Motor neuron (in vitro differentiated cells): ENCODE measurements around the gene TAF4. TPM values are rescaled to one million over a fixed set of nuclear protein-coding genes. Genes with fewer than 3 reads are reported as not detected.
A peak's percentile ranks its signal among the peaks of the same experiment; 100 is the strongest.
"Not testable (repeated sequence)": the region's sequence is repeated elsewhere in the genome, so short reads cannot be mapped to it uniquely, and the experiment has no call there.

Experiments used
- ATAC-seq, 8 experiments: fragments of 200-7000 bp; cut with Tn5 transposase; replicated peaks in 6 of 8; 2 replicates each; pipeline ENCODE4 v1.8.0; 2021; ENCODE audit warnings: mild to moderate bottlenecking in 8 of 8, moderate library complexity in 8 of 8
- H3K27ac ChIP-seq, 2 donors: fragments of 250-450 bp; sonication (Bioruptor Pico); 2 replicates each; pipeline ENCODE4 v1.9.0; 2021; ENCODE audit warnings: antibody characterized with exemption in 2 of 2, mild to moderate bottlenecking in 2 of 2, moderate library complexity in 1 of 2
- H3K4me1 ChIP-seq, 2 donors: fragments of 250-450 bp; sonication (Bioruptor Pico); replicated peaks in 1 of 2; 2 replicates each; pipeline ENCODE4 v1.6.1; 2021; ENCODE audit warnings: antibody characterized with exemption in 2 of 2, mild to moderate bottlenecking in 2 of 2, moderate library complexity in 1 of 2
- H3K4me3 ChIP-seq, 5 donors: fragments of 250-450 bp; sonication (Bioruptor Pico); 2 replicates each; pipeline ENCODE4 v1.9.0; 2021; ENCODE audit warnings: antibody characterized with exemption in 5 of 5, mild to moderate bottlenecking in 5 of 5, moderate library complexity in 4 of 5
- WGBS, 10 experiments: fragments of 450-650 bp; shearing (Covaris generic); methylation state at CpG; one replicate each; pipeline ENCODE4 v1.0.0; 2022; 5-methylcytosine and 5-hydroxymethylcytosine counted together
- in situ Hi-C, 9 experiments: fragments of 400-800 bp; cut with MboI; loops; one replicate each; pipeline ENCODE4 v1.15.0; 2021; ENCODE audit warnings: low sequenced_read_pairs in 9 of 9, low pct_unique_long_range_greater_than_20kb in 2 of 9; ENCODE audit not compliant: unreplicated experiment in 9 of 9
- total RNA-seq, 8 experiments: library from RNA; unstranded; fragments of 300-600 nt; gene quantifications; 2 replicates each; pipeline versions ENCODE4 v1.2.3 to v1.2.4, GENCODE V29; 2022

Gene TAF4
- total RNA-seq, 8 experiments from 2014 or later: 3.6 to 15.1 (median 7.1) TPM

DNA sequence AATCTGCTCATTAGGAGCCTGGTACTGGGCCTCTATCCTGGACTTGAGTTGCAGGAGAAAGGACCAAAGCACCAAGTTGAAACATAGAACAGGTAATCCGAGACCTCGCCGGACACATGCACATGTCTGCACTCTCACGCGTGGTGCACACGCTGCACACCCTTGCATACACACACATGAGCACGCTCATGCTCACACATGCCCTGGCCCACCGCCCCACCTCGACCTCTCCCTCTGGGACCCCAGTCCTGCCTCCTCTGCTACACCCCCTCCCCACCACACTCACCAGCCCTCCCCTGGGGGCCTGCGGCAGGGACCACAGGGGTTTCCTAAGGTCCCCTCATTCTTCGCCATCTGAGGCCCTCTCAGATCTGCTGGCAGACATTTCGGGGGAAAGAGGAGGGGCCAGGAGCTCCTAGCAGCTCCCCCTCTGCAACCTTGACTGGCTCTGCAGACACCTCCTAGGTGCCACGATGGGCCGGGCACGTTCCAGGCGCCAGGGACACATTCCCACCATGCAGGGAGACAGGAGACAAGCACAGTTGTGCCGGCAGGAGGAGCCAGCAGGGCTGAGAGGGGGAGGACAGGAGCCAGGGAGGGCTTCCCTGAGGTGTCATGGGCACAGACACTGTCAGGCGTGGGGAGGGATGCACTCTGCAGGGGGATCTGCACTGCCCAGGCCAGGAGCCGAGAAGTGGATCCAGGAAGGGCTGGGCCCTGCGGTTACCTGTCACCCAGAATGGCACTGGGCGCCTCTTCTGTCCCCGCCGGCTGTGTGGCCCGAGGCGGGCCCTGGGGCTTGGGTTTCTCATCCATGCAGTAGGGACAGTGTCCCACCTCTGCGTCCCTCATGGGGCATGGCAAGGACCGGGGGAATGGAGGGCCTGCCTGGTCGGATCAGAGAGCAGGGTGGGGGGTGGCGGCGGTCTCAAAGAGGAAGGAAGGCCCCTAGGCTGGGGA lies 31.0 kb upstream of the TAF4 start:
- Histone ChIP-seq H3K27ac (no peak overlapping the region), H3K4me3 (no peak overlapping the region), H3K4me1 (no peaks in the 10 kb centered on the region)
- in situ Hi-C loops: no loop called here
- ATAC-seq: no peak
- 64 to 90% (median 80%) methylated on average over 1 to 7 of the region's 30 CpGs; no CpG with 5 or more reads in 5 of the 10 experiments for WGBS, 10 experiments

DNA sequence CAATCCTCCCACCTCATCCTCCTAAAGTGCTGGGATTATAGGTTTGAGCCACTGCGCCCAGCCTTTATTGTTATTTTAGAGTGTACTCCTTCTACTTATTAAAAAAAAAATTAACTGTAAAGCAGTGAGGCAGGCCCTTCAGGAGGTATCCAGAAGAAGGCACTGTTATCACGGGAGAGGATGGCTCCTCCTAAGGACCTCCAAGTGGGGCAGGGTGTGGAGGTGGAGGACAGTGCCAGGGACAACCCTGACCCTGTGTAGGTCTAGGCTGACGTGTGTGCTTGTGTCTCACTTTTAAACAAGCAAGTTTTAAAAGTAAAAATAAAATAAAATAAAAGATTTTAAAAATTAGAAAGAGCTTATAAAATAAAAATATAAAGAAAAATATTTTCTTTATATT lies 23.7 kb upstream of the TAF4 start:
- Histone ChIP-seq H3K4me3 (no peak overlapping the region), H3K27ac (no peak overlapping the region), H3K4me1 (no peaks in the 10 kb centered on the region)
- 0 to 71% (median 37%) methylated on average over 1 to 3 of the region's 3 CpGs for WGBS, 10 experiments
- in situ Hi-C loops: no loop called here
- peak in 1 of 8 experiments; percentile 18 for ATAC-seq

DNA sequence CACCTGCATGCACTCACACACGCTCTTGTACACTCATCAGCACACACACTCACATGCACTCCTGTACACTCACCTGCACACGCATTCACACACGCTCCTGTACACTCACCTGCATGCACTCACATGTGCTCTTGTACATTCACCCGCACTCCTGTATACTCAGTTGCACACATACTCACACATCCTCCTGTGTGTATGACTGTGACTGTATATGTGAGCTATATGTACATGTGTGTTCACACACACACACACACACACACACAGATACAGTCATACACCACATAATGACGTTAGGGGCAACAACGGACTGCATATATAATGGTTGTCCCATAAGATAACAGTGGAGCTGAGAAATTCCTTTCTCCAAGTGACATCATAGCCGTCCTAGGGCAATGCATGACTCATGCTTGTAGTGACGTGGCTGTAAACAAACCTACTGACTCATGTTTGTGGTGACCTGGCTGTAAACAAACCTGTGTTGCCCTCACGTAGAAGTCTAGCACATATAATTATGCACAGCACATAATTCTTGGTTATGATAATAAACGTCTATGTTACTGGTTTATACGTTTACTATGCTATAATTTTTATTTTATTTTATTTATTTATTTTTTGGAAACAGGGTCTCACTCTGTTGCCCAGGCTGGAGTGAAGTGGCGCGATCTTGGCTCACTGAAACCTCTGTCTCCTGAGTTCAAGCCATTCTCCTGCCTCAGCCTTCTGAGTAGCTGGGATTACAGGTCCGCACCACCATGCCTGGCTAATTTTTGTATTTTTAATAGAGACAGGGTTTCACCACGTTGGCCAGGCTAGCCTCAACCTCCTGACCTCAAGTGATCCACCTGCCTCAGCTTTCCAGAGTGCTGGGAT lies 22.8 kb upstream of the TAF4 start:
- in situ Hi-C loops: no loop called here
- Histone ChIP-seq H3K4me1 (no peaks in the 10 kb centered on the region), H3K4me3 (no peak overlapping the region), H3K27ac (peak overlapping the region in 1 of 2 donors; percentile 39)
- WGBS, 10 experiments: 38 to 84% (median 50%) methylated on average over 2 to 12 of the region's 15 CpGs; no CpG with 5 or more reads in 1 of the 10 experiments
- ATAC-seq: peak; percentile 78 to 98 (median 94)

DNA sequence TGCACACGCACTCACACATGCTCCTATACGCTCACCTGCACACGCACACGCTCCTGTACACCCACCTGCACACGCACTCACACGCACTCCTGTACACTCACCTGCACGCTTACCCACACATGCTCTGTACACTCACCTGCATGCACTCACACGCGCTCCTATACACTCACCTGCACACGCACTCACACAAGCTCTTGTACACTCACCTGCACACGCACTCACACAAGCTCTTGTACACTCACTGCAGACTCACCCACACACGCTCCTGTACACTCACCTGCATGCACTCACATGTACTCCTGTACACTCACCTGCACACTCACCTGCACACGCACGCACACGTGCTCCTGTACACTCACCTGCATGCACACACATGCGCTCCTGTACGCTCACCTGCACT lies 22.0 kb upstream of the TAF4 start:
- WGBS, 10 experiments: 60 to 92% (median 85%) methylated on average over 1 to 11 of the region's 17 CpGs; no CpG with 5 or more reads in 4 of the 10 experiments
- no peak for ATAC-seq

DNA sequence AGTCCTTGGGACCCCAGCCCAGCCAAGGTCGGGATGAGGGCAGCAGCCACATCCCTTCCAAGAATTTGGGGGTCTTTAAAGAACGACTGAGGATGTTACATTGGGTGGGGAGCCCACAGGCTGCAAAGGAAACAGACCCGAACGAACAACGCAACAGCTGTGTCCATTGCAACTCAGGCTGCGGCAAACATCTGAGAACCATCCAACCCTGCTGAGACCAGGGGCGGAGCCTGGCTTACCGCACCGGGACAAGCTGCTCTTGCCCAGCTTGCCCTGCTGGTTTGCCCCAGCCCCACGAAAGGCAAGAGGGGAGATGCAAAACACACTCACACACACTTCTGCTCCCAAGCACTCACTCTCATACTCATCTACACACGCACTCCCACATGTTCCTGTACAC lies 21.5 kb upstream of the TAF4 start:
- WGBS, 10 experiments: 0 to 40% (median 24%) methylated on average over 1 to 5 of the region's 11 CpGs; no CpG with 5 or more reads in 4 of the 10 experiments
- Histone ChIP-seq H3K4me3 (no peak overlapping the region), H3K27ac (no peak overlapping the region), H3K4me1 (no peaks in the 10 kb centered on the region)
- in situ Hi-C loops: no loop called here
- ATAC-seq: peak in 3 of 8 experiments; percentile 17 to 23 (median 22)

More for the DNA sequence above, 22.0 kb upstream of the TAF4 start:
- in situ Hi-C loops: no loop called here
- Histone ChIP-seq H3K4me1 (no peaks in the 10 kb centered on the region), H3K4me3 (no peak overlapping the region), H3K27ac (no peak overlapping the region)

DNA sequence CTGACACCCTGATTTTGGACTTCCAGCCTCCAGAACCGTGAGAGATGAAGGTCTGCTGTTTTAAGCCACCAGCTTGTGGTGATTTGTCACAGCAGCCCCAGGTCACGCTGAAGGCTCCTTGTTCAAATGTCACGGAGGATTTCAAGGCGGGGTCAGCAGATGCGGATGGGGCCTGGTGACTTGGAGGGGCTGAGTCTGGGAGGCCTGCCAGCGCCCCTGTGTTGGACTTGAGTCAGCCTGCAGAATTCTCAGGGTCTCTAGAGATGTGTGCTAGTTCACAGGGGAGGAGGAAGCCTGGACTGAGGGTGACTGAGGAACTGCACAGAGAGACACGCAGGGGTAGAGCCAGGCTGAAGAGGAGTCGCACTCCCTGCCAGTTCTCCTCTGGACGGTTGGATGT lies 19.5 kb upstream of the TAF4 start:
- no peak overlapping the region for H3K4me3 ChIP-seq
- no peaks in the 10 kb centered on the region for H3K4me1 ChIP-seq
- in situ Hi-C loops: no loop called here
- H3K27ac ChIP-seq: no peak overlapping the region
- ATAC-seq: no peak
- WGBS, 10 experiments: 30 to 81% (median 70%) methylated on average over 2 to 7 of the region's 9 CpGs; no CpG with 5 or more reads in 6 of the 10 experiments

DNA sequence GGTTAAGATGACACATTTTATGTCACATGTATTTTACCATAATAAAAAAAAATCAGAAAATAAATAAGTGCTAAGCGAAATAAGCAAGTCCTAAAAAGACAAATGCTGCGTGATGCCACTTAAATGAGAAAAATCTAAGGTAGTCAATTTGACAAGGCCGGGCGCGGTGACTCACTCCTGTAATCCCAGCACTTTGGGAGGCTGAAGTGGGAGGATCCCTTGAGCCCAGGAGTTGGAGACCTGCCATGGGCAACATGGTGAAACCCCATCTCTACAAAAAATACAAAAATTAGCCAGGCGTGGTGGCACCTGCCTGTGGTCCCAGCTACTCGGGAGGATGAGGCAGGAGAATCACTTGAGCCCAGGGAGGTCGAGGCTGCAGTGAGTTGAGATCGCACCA lies 18.5 kb upstream of the TAF4 start:
- ATAC-seq, H3K4me3 ChIP-seq, H3K4me1 ChIP-seq, in situ Hi-C loops, H3K27ac ChIP-seq: not testable (repeated sequence)
- WGBS, 10 experiments: 53 to 100% (median 88%) methylated on average over 1 to 8 of the region's 9 CpGs; no CpG with 5 or more reads in 1 of the 10 experiments

DNA sequence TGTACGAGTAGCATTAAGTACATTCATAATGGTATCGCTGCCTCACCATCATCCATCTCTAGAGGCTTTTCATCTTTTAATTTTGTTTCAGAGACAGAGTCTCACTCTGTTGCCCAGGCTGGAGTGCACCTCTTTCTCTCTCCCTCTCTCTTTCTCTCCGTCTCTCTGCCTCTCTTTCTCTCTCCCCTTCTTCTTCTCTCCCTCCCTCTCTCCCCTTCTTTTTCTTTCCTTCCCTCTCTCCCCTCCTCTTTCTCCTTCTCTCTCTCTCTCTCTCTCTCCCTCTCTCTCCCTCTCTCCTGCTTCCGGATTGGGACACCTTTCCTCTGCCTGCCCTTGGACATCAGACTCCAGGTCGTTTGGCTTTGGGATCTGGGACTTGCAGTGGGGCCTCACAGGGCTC lies 17.6 kb upstream of the TAF4 start:
- in situ Hi-C loops: no loop called here
- Histone ChIP-seq H3K4me3 (no peak overlapping the region), H3K27ac (no peak overlapping the region), H3K4me1 (no peaks in the 10 kb centered on the region)
- no peak for ATAC-seq
- 0 to 100% (median 33%) methylated on average over 1 to 5 of the region's 5 CpGs for WGBS, 10 experiments

DNA sequence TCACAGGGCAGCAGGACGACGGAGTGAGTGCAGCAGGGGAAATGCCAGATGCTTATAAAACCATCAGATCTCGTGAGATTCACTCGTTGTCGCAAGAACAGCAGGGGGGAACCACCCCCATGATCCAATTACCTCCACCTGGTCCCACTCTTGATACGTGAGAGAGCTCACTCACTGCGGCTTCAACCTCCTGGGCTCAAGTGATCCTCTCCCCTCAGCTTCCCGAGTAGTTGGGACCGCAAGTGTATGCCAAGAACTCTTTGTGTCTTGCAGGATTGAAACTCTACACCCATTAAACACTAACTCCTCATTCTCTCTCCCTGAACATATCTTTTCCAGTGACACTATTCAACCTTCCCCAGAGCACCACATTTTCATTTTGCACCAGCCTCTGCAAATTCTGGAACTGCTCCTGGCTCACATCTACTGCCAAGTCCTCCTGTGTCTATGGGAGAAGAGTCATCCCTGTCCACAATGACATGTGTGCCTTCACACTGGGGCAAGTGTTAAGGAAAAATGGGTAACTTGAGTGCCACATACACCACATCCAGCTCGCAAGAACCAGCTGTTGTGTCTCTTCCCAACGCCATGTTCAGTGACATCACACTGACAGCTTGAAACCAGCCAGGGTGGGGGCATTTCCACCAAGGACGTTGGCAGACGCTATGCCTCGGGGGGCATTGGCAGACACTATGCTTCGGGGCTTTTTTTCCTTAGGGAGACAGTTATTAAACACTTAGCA lies 14.7 kb upstream of the TAF4 start:
- in situ Hi-C loops: no loop called here
- no peak for ATAC-seq
- 27 to 83% (median 79%) methylated on average over 1 to 9 of the region's 15 CpGs; no CpG with 5 or more reads in 5 of the 10 experiments for WGBS, 10 experiments
- no peak overlapping the region for H3K4me3 ChIP-seq
- no peak overlapping the region for H3K27ac ChIP-seq
- no peaks in the 10 kb centered on the region for H3K4me1 ChIP-seq

DNA sequence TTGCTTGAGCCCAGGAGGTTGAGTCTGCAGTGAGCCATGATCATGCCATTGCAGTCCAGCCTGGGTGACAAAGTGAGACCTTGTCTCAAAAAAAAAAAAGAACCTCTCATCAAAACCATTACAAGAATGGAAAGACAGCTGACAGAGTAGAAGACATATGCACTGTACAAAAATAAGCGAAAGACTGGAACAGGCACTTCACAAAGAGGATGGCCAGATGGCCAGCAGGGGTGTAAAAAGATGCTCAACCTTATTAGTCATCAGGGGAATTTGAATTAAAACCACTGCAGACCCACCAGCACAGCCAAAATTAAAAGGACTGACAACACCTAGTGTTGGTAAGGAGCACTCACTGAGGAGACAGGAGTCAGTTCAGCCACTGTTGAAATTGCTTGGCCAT lies 13.5 kb upstream of the TAF4 start:
- H3K27ac ChIP-seq: no peak overlapping the region
- no peaks in the 10 kb centered on the region for H3K4me1 ChIP-seq
- WGBS, 10 experiments: 50 to 100% (median 86%) methylated on average over 1 of the region's 1 CpG; no CpG with 5 or more reads in 2 of the 10 experiments
- in situ Hi-C loops: no loop called here
- H3K4me3 ChIP-seq: no peak overlapping the region
- ATAC-seq: no peak

DNA sequence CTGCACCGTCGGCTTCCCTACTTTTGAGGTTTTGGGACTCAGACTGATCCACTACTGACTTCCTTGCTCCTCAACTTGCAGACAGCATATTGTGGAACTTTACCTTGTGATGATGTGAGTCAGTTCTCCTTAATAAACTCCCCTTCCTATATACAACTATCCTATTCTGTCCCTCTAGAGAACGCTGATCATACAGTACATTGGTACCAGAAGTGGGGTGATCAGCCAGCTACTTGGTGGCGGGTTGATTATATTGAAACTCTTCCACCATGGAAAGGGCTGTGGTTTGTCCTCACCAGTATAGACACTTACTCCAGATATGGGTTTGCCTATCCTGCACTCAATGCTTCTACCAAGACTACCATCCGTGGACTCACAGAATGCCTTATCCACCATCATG lies 7.6 kb upstream of the TAF4 start:
- ATAC-seq: no peak
- in situ Hi-C loops: no loop called here
- Histone ChIP-seq H3K4me3 (no peak overlapping the region), H3K27ac (no peak overlapping the region), H3K4me1 (no peaks in the 10 kb centered on the region)
- 0 to 88% (median 56%) methylated on average over 1 to 5 of the region's 5 CpGs; no CpG with 5 or more reads in 2 of the 10 experiments for WGBS, 10 experiments

DNA sequence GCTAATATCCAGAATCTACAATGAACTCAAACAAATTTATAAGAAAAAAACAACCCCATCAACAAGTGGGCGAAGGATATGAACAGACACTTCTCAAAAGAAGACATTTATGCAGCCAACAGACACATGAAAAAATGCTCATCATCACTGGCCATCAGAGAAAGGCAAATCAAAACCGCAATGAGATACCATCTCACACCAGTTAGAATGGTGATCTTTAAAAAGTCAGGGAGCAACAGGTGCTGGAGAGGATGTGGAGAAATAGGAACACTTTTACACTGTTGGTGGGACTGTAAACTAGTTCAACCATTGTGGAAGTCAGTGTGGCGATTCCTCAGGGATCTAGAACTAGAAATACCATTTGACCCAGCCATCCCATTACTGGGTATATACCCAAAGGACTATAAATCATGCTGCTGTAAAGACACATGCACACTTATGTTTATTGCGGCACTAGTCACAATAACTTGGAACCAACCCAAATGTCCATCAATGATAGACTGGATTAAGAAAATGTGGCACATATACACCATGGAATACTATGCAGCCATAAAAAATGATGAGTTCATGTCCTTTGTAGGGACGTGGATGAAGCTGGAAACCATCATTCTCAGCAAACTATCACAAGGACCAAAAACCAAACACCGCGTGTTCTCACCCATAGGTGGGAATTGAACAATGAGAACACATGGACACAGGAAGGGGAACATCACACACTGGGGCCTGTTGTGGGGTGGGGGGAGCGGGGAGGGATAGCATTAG lies 6.2 kb upstream of the TAF4 start:
- in situ Hi-C loops, ATAC-seq: not testable (repeated sequence)
- no CpG with 5 or more reads among the region's 8 CpGs for WGBS, 10 experiments

More for the DNA sequence above, 6.2 kb upstream of the TAF4 start:
- peaks cover 8 to 12% of the 10 kb centered on the region in 2 donors for H3K4me1 ChIP-seq
- H3K27ac ChIP-seq, H3K4me3 ChIP-seq: not testable (repeated sequence)
